HepG2 (cell line): ENCODE results near the gene FAM234B. TPM values are rescaled to one million over a fixed set of nuclear protein-coding genes. Genes with fewer than 3 reads are reported as not detected.

Experiments
- ATAC-seq: fragments of 200-7000 bp; cut with Tn5 transposase; 3 replicates; pipeline ENCODE4 v1.9.1; 2020; ENCODE audit warnings: mild to moderate bottlenecking, moderate library complexity
- BruUV-seq: library from RNA; stranded (reverse); fragments of 400-500 nt; replicated peaks from 2 replicates; lab custom pipeline; 2021; lab: Mats Ljungman, UMichigan
- CTCF ChIA-PET: fragments of 300-600 bp; formaldehyde crosslinking; extraction: SDS; loops from one replicate; lab custom pipeline; 2021; ENCODE audit warnings: low total read pairs, inconsistent platforms, low intra/inter-chr PET ratio; lab: Yijun Ruan, JAX
- POLR2A ChIA-PET: fragments of 350-600 bp; sonication (Branson Sonifier 250); formaldehyde crosslinking; loops from one replicate; lab custom pipeline; 2020; ENCODE audit warnings: antibody characterized with exemption, inconsistent platforms; lab: Yijun Ruan, JAX
- DNase-seq: peaks from one replicate; pipeline ENCODE4 v3.0.0-alpha.2; 2015; ENCODE audit warnings: low spot score
- FAIRE-seq: peaks from 3 replicates; lab custom pipeline; 2011; peaks lifted over from hg19 to GRCh38; lab: Jason Lieb, UNC
- H2AFZ ChIP-seq: one replicate; pipeline ENCODE4 v1.6.1; 2011; ENCODE audit warnings: low read length, inconsistent platforms
- H3K27ac ChIP-seq: fragments of 300-600 bp; 3 replicates; pipeline ENCODE4 v1.8.0; 2011; ENCODE audit warnings: mixed run types, mild to moderate bottlenecking, mixed read lengths, low read length, inconsistent platforms; ENCODE audit not compliant: insufficient read depth; ENCODE audit errors: extremely low read length
- H3K27me3 ChIP-seq, 2 experiments: fragments of 200-600 bp in 1 of 2; 2 replicates in 1 of 2; 3 replicates in 1 of 2; pipeline versions ENCODE4 v1.6.0 to v1.8.0; 2011; ENCODE audit warnings: low read length in 2 of 2, mild to moderate bottlenecking in 2 of 2, moderate library complexity in 2 of 2, inconsistent platforms in 1 of 2; ENCODE audit not compliant: insufficient read depth in 2 of 2, control insufficient read depth in 1 of 2
- H3K36me3 ChIP-seq, 2 experiments: fragments of 200-600 bp in 1 of 2; replicated peaks in 1 of 2; 2 replicates in 1 of 2; 3 replicates in 1 of 2; pipeline versions ENCODE4 v1.5.1 to v1.8.0; 2011; ENCODE audit warnings: low read length in 2 of 2, inconsistent platforms in 1 of 2; ENCODE audit not compliant: insufficient read depth in 2 of 2, control insufficient read depth in 1 of 2
- H3K4me1 ChIP-seq: 2 replicates; pipeline ENCODE4 v1.5.1; 2012; ENCODE audit warnings: low read length, inconsistent platforms; ENCODE audit not compliant: insufficient read depth
- H3K4me2 ChIP-seq: 2 replicates; pipeline ENCODE4 v1.6.0; 2011; ENCODE audit warnings: low read depth, low read length, inconsistent platforms
- H3K4me3 ChIP-seq, 3 experiments: fragments of 200-600 bp in 1 of 3; sonication (generic), shearing (Covaris generic) in 1 of 3; replicated peaks in 1 of 3; 2 replicates each; pipeline ENCODE4 v1.5.1; 2011 to 2016; ENCODE audit warnings: low read length in 3 of 3, inconsistent platforms in 2 of 3, low read depth in 2 of 3, mild to moderate bottlenecking in 2 of 3, control low read depth in 1 of 3, mixed read lengths in 1 of 3; ENCODE audit not compliant: insufficient read depth in 1 of 3
- H3K79me2 ChIP-seq: one replicate; pipeline ENCODE4 v1.6.1; 2011; ENCODE audit warnings: low read length, inconsistent platforms; ENCODE audit not compliant: insufficient read depth
- H3K9ac ChIP-seq: 2 replicates; pipeline ENCODE4 v1.6.0; 2011; ENCODE audit warnings: mild to moderate bottlenecking, low read depth, low read length, inconsistent platforms; ENCODE audit not compliant: insufficient read depth
- H3K9me3 ChIP-seq: 2 replicates; pipeline ENCODE4 v1.5.1; 2012; ENCODE audit warnings: mild to moderate bottlenecking, low read length
- H4K20me1 ChIP-seq: 2 replicates; pipeline ENCODE4 v1.6.0; 2011; ENCODE audit warnings: inconsistent platforms, mild to moderate bottlenecking, low read length, moderate library complexity; ENCODE audit not compliant: insufficient read depth
- GPN1 ChIP-seq: sonication (generic); formaldehyde crosslinking; IDR thresholded peaks from 2 replicates; pipeline ENCODE4 v1.5.1; 2020; ENCODE audit warnings: missing genetic modification reagents, borderline replicate concordance
- JUNB ChIP-seq: sonication (generic); formaldehyde crosslinking; IDR thresholded peaks from 2 replicates; pipeline ENCODE4 v1.8.0; 2022; ENCODE audit warnings: missing genetic modification reagents, mild to moderate bottlenecking, borderline replicate concordance
- ZNF451 ChIP-seq: sonication (generic); formaldehyde crosslinking; IDR thresholded peaks from 2 replicates; pipeline ENCODE4 v1.5.0; 2020; ENCODE audit warnings: mild to moderate bottlenecking, missing genetic modification reagents
- ZNF644 ChIP-seq: IDR thresholded peaks from 2 replicates; pipeline ENCODE4 v1.6.1; 2016; ENCODE audit warnings: low read depth
- ZSCAN12 ChIP-seq: sonication (generic); formaldehyde crosslinking; IDR thresholded peaks from 2 replicates; pipeline ENCODE4 v1.9.0; 2021; ENCODE audit warnings: mild to moderate bottlenecking, missing genetic modification reagents
- WGBS: methylation state at CpG from one replicate; pipeline ENCODE4 v1.1.6; 2017; ENCODE audit warnings: low lambda C conversion rate; 5-methylcytosine and 5-hydroxymethylcytosine counted together
- in situ Hi-C: cut with HindIII; loops from 2 replicates; pipeline ENCODE4 v1.10.0; 2017; ENCODE audit warnings: low pct_unique_long_range_greater_than_20kb; ENCODE audit not compliant: extremely low pct_ligation_motif_present
- intact Hi-C: fragments of 100-400 bp; cut with micrococcal nuclease; formaldehyde crosslinking; loops from one replicate; pipeline ENCODE4 v1.10.0; 2022; ENCODE audit not compliant: unreplicated experiment
- polyA plus RNA-seq, 8 experiments: library from polyadenylated mRNA; depleted of rRNA in 3 of 8; stranded (reverse) in 7 of 8; unstranded in 1 of 8; fragments of >200 nt; fragmentation: Illumina TruSeq in 4 of 8; extraction: Trizol in 4 of 8; gene quantifications; 2 replicates each; pipeline versions ENCODE4 v1.2.1 to v1.2.3, GENCODE V29; 2011 to 2016; ENCODE audit warnings: low read depth in 4 of 8, missing spikeins in 1 of 8, mixed read lengths in 1 of 8; ENCODE audit not compliant: insufficient read depth in 1 of 8
- total RNA-seq, 5 experiments: library from RNA; depleted of rRNA; stranded (reverse); fragments of >200 nt; fragmentation: Illumina TruSeq; extraction: Trizol; gene quantifications; 2 replicates each; pipeline ENCODE4 v1.2.3, GENCODE V29; 2016; ENCODE audit warnings: low read depth in 1 of 5
- TF ChIP-seq, protein P1 (sequence below): sonication (generic); formaldehyde crosslinking; IDR thresholded peaks from 2 replicates; pipeline ENCODE4 v1.5.1; 2020; ENCODE audit warnings: missing genetic modification reagents, mild to moderate bottlenecking, borderline replicate concordance
- TF ChIP-seq, protein P2 (sequence below): sonication (generic); formaldehyde crosslinking; IDR thresholded peaks from 2 replicates; pipeline ENCODE4 v1.9.0; 2021; ENCODE audit warnings: missing genetic modification reagents, mild to moderate bottlenecking, borderline replicate concordance
- TF ChIP-seq, protein P3 (sequence below): sonication (generic); formaldehyde crosslinking; IDR thresholded peaks from 2 replicates; pipeline ENCODE4 v1.5.1; 2020; ENCODE audit warnings: missing genetic modification reagents, mild to moderate bottlenecking, borderline replicate concordance
- TF ChIP-seq, protein P4 (sequence below): sonication (generic); formaldehyde crosslinking; IDR thresholded peaks from 2 replicates; pipeline ENCODE4 v1.5.0; 2020; ENCODE audit warnings: mild to moderate bottlenecking, missing genetic modification reagents
- TF ChIP-seq, protein P5 (sequence below): sonication (generic); formaldehyde crosslinking; IDR thresholded peaks from 2 replicates; pipeline ENCODE4 v1.9.0; 2021; ENCODE audit warnings: missing genetic modification reagents, mild to moderate bottlenecking, borderline replicate concordance

Gene FAM234B
- total and polyA plus RNA-seq, 2 of the 13 experiments (the other 11 are each of a cell fraction or from before 2014, with no cell fraction given): 7.8 to 13.8 TPM

DNA sequence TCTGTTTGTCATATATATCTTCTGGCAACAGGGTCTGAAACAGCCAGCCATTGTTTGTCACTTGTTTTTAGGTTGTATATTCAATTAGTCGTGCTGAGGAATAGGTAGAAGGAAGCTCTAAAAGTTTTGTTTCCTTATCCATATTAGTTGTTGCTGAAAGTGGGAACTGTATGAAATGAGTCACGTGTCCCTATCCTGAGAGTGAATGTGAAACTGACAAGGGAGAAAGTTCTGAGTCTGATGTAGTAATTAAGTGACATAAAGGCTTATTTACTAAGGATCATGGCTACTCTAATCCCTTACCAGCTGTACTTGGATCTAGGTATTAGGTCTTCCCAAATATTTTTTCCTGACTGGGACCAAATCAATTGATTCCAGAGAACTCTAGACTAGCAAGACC, 16.4 kb downstream of the FAM234B start:
- no peaks in the 10 kb centered on the region for H3K4me1 ChIP-seq
- H3K79me2 ChIP-seq: no peaks in the 10 kb centered on the region
- H3K4me2 ChIP-seq: no peak overlapping the region
- no peaks in the 10 kb centered on the region for H4K20me1 ChIP-seq
- FAIRE-seq (no peak), ATAC-seq (no peak), DNase-seq (no peak)
- intact Hi-C loops: no loop called here
- ChIA-PET POLR2A (no interaction called here), CTCF (no interaction called here)
- no peak overlapping the region for H3K27ac ChIP-seq
- H3K9me3 ChIP-seq: no peaks in the 10 kb centered on the region
- in situ Hi-C loops: no loop called here
- peaks cover 3 to 10% of the 10 kb centered on the region in 2 experiments; a peak in 2 of 5 replicates for H3K36me3 ChIP-seq
- no peak overlapping the region for H2AFZ ChIP-seq
- H3K9ac ChIP-seq: no peak overlapping the region
- no TSS peak for BruUV-seq
- H3K27me3 ChIP-seq: no peaks in the 10 kb centered on the region
- WGBS: 78% methylated on average over 2 of the region's 2 CpGs
- no peak overlapping the region for H3K4me3 ChIP-seq
- TF ChIP-seq, protein P1, sequence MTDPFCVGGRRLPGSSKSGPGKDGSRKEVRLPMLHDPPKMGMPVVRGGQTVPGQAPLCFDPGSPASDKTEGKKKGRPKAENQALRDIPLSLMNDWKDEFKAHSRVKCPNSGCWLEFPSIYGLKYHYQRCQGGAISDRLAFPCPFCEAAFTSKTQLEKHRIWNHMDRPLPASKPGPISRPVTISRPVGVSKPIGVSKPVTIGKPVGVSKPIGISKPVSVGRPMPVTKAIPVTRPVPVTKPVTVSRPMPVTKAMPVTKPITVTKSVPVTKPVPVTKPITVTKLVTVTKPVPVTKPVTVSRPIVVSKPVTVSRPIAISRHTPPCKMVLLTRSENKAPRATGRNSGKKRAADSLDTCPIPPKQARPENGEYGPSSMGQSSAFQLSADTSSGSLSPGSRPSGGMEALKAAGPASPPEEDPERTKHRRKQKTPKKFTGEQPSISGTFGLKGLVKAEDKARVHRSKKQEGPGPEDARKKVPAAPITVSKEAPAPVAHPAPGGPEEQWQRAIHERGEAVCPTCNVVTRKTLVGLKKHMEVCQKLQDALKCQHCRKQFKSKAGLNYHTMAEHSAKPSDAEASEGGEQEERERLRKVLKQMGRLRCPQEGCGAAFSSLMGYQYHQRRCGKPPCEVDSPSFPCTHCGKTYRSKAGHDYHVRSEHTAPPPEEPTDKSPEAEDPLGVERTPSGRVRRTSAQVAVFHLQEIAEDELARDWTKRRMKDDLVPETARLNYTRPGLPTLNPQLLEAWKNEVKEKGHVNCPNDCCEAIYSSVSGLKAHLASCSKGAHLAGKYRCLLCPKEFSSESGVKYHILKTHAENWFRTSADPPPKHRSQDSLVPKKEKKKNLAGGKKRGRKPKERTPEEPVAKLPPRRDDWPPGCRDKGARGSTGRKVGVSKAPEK (CRISPR knock-in tag): no peak
- TF ChIP-seq, protein P2, sequence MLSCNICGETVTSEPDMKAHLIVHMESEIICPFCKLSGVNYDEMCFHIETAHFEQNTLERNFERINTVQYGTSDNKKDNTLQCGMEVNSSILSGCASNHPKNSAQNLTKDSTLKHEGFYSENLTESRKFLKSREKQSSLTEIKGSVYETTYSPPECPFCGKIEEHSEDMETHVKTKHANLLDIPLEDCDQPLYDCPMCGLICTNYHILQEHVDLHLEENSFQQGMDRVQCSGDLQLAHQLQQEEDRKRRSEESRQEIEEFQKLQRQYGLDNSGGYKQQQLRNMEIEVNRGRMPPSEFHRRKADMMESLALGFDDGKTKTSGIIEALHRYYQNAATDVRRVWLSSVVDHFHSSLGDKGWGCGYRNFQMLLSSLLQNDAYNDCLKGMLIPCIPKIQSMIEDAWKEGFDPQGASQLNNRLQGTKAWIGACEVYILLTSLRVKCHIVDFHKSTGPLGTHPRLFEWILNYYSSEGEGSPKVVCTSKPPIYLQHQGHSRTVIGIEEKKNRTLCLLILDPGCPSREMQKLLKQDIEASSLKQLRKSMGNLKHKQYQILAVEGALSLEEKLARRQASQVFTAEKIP (CRISPR knock-in tag): no peak
- TF ChIP-seq, protein P3, sequence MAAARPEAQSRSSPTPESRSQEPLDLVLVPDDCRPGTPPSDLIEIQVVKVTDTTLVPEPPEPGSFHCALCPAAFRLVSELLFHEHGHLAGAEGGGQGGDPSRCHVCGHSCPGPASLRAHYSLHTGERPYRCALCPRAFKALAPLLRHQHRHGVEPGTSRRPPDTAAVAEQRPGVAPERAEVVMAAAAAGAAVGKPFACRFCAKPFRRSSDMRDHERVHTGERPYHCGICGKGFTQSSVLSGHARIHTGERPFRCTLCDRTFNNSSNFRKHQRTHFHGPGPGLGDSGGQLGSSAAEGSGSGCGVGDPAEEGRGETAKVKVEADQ (CRISPR knock-in tag): no peak
- TF ChIP-seq, protein P4, sequence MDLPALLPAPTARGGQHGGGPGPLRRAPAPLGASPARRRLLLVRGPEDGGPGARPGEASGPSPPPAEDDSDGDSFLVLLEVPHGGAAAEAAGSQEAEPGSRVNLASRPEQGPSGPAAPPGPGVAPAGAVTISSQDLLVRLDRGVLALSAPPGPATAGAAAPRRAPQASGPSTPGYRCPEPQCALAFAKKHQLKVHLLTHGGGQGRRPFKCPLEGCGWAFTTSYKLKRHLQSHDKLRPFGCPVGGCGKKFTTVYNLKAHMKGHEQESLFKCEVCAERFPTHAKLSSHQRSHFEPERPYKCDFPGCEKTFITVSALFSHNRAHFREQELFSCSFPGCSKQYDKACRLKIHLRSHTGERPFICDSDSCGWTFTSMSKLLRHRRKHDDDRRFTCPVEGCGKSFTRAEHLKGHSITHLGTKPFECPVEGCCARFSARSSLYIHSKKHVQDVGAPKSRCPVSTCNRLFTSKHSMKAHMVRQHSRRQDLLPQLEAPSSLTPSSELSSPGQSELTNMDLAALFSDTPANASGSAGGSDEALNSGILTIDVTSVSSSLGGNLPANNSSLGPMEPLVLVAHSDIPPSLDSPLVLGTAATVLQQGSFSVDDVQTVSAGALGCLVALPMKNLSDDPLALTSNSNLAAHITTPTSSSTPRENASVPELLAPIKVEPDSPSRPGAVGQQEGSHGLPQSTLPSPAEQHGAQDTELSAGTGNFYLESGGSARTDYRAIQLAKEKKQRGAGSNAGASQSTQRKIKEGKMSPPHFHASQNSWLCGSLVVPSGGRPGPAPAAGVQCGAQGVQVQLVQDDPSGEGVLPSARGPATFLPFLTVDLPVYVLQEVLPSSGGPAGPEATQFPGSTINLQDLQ (CRISPR knock-in tag): no peak
- TF ChIP-seq JUNB (CRISPR knock-in tag): no peak
- TF ChIP-seq, protein P5, sequence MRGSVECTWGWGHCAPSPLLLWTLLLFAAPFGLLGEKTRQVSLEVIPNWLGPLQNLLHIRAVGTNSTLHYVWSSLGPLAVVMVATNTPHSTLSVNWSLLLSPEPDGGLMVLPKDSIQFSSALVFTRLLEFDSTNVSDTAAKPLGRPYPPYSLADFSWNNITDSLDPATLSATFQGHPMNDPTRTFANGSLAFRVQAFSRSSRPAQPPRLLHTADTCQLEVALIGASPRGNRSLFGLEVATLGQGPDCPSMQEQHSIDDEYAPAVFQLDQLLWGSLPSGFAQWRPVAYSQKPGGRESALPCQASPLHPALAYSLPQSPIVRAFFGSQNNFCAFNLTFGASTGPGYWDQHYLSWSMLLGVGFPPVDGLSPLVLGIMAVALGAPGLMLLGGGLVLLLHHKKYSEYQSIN (CRISPR knock-in tag): no peak
- no peak for TF ChIP-seq ZNF451 (CRISPR knock-in tag)
- no peak for TF ChIP-seq ZNF644 (CRISPR knock-in tag)
- TF ChIP-seq ZSCAN12 (CRISPR knock-in tag): no peak
- no peak for TF ChIP-seq GPN1 (CRISPR knock-in tag)
